ENCODE measurements around the gene PARD6B.
A peak's percentile ranks its signal among the peaks of the same experiment; 100 is the strongest.

GRCh38 chr20:50721881-50722281, 9.5 kb upstream of the PARD6B start:
- TF ChIP-seq CTCF (IDR thresholded peaks at IDR 0.05), result no peak
- TF ChIP-seq POLR2AphosphoS5 (IDR thresholded peaks at IDR 0.05), result peak in 2 of 3 donors; percentile 19 to 23
- no peak for TF ChIP-seq POLR2A (IDR thresholded peaks at IDR 0.05)
